H9 (cell line): ENCODE results near the gene FNDC3B. TPM values are rescaled to one million over a fixed set of nuclear protein-coding genes. Genes with fewer than 3 reads are reported as not detected.
A peak's percentile ranks its signal among the peaks of the same experiment; 100 is the strongest.

Experiments used
- DNase-seq: peaks from one replicate; pipeline ENCODE4 v3.0.0-alpha.2; 2017
- H2AFZ ChIP-seq: one replicate; pipeline ENCODE4 v1.6.1; 2013; ENCODE audit warnings: mild to moderate bottlenecking, low read length, control low read depth, moderate library complexity
- H2AK5ac ChIP-seq: 2 replicates; pipeline ENCODE4 v1.6.1; 2013; ENCODE audit warnings: low read length, control low read depth, mixed read lengths; ENCODE audit not compliant: insufficient read length
- H2BK120ac ChIP-seq: one replicate; pipeline ENCODE4 v1.6.1; 2013; ENCODE audit warnings: low read depth, mild to moderate bottlenecking, low read length, control low read depth, inconsistent platforms; ENCODE audit not compliant: poor library complexity, severe bottlenecking
- H2BK12ac ChIP-seq: 2 replicates; pipeline ENCODE4 v1.6.1; 2013; ENCODE audit warnings: low read length, control low read depth, mixed read lengths, low read depth; ENCODE audit not compliant: insufficient read length
- H2BK15ac ChIP-seq: 2 replicates; pipeline ENCODE4 v1.6.1; 2013; ENCODE audit warnings: low read depth, low read length, control low read depth
- H2BK20ac ChIP-seq: one replicate; pipeline ENCODE4 v1.6.1; 2013; ENCODE audit warnings: low read depth, mild to moderate bottlenecking, low read length, control low read depth, inconsistent platforms; ENCODE audit not compliant: poor library complexity, severe bottlenecking
- H2BK5ac ChIP-seq: 2 replicates; pipeline ENCODE4 v1.6.1; 2013; ENCODE audit warnings: low read length, control low read depth, mixed read lengths; ENCODE audit not compliant: insufficient read length
- H3K14ac ChIP-seq: 2 replicates; pipeline ENCODE4 v1.6.1; 2013; ENCODE audit warnings: low read length, control low read depth; ENCODE audit not compliant: insufficient read depth
- H3K18ac ChIP-seq: 2 replicates; pipeline ENCODE4 v1.6.1; 2013; ENCODE audit warnings: low read depth, mild to moderate bottlenecking, mixed read lengths, low read length, control low read depth; ENCODE audit not compliant: insufficient read length
- H3K23ac ChIP-seq: 2 replicates; pipeline ENCODE4 v1.6.1; 2013; ENCODE audit warnings: low read length, control low read depth, mixed read lengths, low read depth; ENCODE audit not compliant: insufficient read length
- H3K23me2 ChIP-seq: 2 replicates; pipeline ENCODE4 v1.6.1; 2013; ENCODE audit warnings: low read depth, mild to moderate bottlenecking, mixed read lengths, low read length, control low read depth; ENCODE audit not compliant: insufficient read length, poor library complexity, severe bottlenecking
- H3K27ac ChIP-seq: 2 replicates; pipeline ENCODE4 v1.5.1; 2013; ENCODE audit warnings: low read length, control low read depth, mixed read lengths, low read depth; ENCODE audit not compliant: insufficient read length
- H3K27me3 ChIP-seq: 2 replicates; pipeline ENCODE4 v1.6.1; 2013; ENCODE audit warnings: low read length, control low read depth, inconsistent platforms; ENCODE audit not compliant: insufficient read depth
- H3K4ac ChIP-seq: 2 replicates; pipeline ENCODE4 v1.6.1; 2013; ENCODE audit warnings: low read depth, mild to moderate bottlenecking, control low read depth, inconsistent platforms, low read length, moderate library complexity
- H3K4me1 ChIP-seq: 2 replicates; pipeline ENCODE4 v1.6.1; 2013; ENCODE audit warnings: low read length, control low read depth, inconsistent platforms; ENCODE audit not compliant: insufficient read depth
- H3K4me2 ChIP-seq: 2 replicates; pipeline ENCODE4 v1.6.1; 2013; ENCODE audit warnings: low read length, control low read depth, mixed read lengths; ENCODE audit not compliant: insufficient read length, insufficient read depth
- H3K56ac ChIP-seq: 2 replicates; pipeline ENCODE4 v1.6.1; 2013; ENCODE audit warnings: low read depth, mild to moderate bottlenecking, mixed read lengths, low read length, control low read depth; ENCODE audit not compliant: insufficient read length
- H3K79me1 ChIP-seq: 2 replicates; pipeline ENCODE4 v1.6.1; 2013; ENCODE audit warnings: low read depth, mild to moderate bottlenecking, moderate library complexity, low read length, control low read depth, inconsistent platforms; ENCODE audit not compliant: insufficient read depth, poor library complexity, severe bottlenecking
- H3K79me2 ChIP-seq: 2 replicates; pipeline ENCODE4 v1.6.1; 2013; ENCODE audit warnings: low read length, control low read depth, inconsistent platforms; ENCODE audit not compliant: insufficient read depth
- H3K9ac ChIP-seq: 2 replicates; pipeline ENCODE4 v1.6.1; 2013; ENCODE audit warnings: low read length, control low read depth, mixed read lengths; ENCODE audit not compliant: insufficient read length; ENCODE audit errors: extremely low read depth
- H3K9me3 ChIP-seq: one replicate; pipeline ENCODE4 v1.6.1; 2013; ENCODE audit warnings: low read depth, low read length, inconsistent platforms; ENCODE audit not compliant: control insufficient read depth
- H3T11ph ChIP-seq: one replicate; pipeline ENCODE4 v1.6.1; 2013; ENCODE audit warnings: mild to moderate bottlenecking, low read length, control low read depth, inconsistent platforms
- H4K20me1 ChIP-seq: one replicate; pipeline ENCODE4 v1.6.1; 2013; ENCODE audit not compliant: control insufficient read depth, insufficient read length, insufficient read depth
- H4K5ac ChIP-seq: 2 replicates; pipeline ENCODE4 v1.6.1; 2013; ENCODE audit warnings: low read depth, mild to moderate bottlenecking, mixed read lengths, low read length, control low read depth; ENCODE audit not compliant: insufficient read length
- H4K8ac ChIP-seq: replicated peaks from 2 replicates; pipeline ENCODE4 v1.6.1; 2013; ENCODE audit warnings: low read length, control low read depth, mixed read lengths, low read depth; ENCODE audit not compliant: insufficient read length
- H4K91ac ChIP-seq: 2 replicates; pipeline ENCODE4 v1.6.1; 2013; ENCODE audit warnings: low read depth, mild to moderate bottlenecking, moderate library complexity, mixed read lengths, low read length, control low read depth; ENCODE audit not compliant: insufficient read length
- H3K27ac Mint-ChIP-seq, 3 experiments: 2 replicates in 2 of 3; 3 replicates in 1 of 3; pipeline ENCODE4 v1.8.0; 2020 to 2021; ENCODE audit warnings: mixed read lengths in 3 of 3, mild to moderate bottlenecking in 1 of 3, moderate library complexity in 1 of 3
- H3K27me3 Mint-ChIP-seq: 2 replicates; pipeline ENCODE4 v1.8.0; 2021; ENCODE audit warnings: low read depth, mild to moderate bottlenecking, moderate library complexity, mixed read lengths
- H3K36me3 Mint-ChIP-seq, 3 experiments: 2 replicates in 2 of 3; 3 replicates in 1 of 3; pipeline ENCODE4 v1.8.0; 2020 to 2021; ENCODE audit warnings: low read depth in 3 of 3, mixed read lengths in 3 of 3; ENCODE audit not compliant: insufficient read depth in 1 of 3
- H3K4me1 Mint-ChIP-seq, 2 experiments: 2 replicates each; pipeline ENCODE4 v1.8.0; 2020; ENCODE audit warnings: mixed read lengths in 2 of 2
- H3K4me3 Mint-ChIP-seq, 2 experiments: 2 replicates in 1 of 2; 3 replicates in 1 of 2; pipeline ENCODE4 v1.8.0; 2020 to 2021; ENCODE audit warnings: mild to moderate bottlenecking in 2 of 2, mixed read lengths in 2 of 2, moderate library complexity in 1 of 2
- H3K9me3 Mint-ChIP-seq, 2 experiments: 2 replicates in 1 of 2; 3 replicates in 1 of 2; pipeline ENCODE4 v1.8.0; 2020; ENCODE audit warnings: mild to moderate bottlenecking in 2 of 2, mixed read lengths in 2 of 2, moderate library complexity in 1 of 2
- WGBS: extraction: QIAGEN DNeasy Blood & Tissue Kit; methylation state at CpG from one replicate; pipeline ENCODE4 v1.1.7; 2013; ENCODE audit warnings: missing lambda C conversion rate, low lambda C conversion rate, mixed read lengths; ENCODE audit not compliant: insufficient read length; ENCODE audit errors: extremely low coverage; 5-methylcytosine and 5-hydroxymethylcytosine counted together
- total RNA-seq: library from RNA; stranded (reverse); gene quantifications from 2 replicates; pipeline ENCODE4 v1.2.1, GENCODE V29; 2021
- TF ChIP-seq, protein P1 (sequence below): fragments of 200-600 bp; sonication (generic); conservative IDR thresholded peaks from 3 replicates; pipeline ENCODE4 v1.8.0; 2021; ENCODE audit warnings: antibody characterized with exemption, mild to moderate bottlenecking

The FNDC3B gene
- total RNA-seq, 1 experiment from 2014 or later = 43.8 TPM

DNA sequence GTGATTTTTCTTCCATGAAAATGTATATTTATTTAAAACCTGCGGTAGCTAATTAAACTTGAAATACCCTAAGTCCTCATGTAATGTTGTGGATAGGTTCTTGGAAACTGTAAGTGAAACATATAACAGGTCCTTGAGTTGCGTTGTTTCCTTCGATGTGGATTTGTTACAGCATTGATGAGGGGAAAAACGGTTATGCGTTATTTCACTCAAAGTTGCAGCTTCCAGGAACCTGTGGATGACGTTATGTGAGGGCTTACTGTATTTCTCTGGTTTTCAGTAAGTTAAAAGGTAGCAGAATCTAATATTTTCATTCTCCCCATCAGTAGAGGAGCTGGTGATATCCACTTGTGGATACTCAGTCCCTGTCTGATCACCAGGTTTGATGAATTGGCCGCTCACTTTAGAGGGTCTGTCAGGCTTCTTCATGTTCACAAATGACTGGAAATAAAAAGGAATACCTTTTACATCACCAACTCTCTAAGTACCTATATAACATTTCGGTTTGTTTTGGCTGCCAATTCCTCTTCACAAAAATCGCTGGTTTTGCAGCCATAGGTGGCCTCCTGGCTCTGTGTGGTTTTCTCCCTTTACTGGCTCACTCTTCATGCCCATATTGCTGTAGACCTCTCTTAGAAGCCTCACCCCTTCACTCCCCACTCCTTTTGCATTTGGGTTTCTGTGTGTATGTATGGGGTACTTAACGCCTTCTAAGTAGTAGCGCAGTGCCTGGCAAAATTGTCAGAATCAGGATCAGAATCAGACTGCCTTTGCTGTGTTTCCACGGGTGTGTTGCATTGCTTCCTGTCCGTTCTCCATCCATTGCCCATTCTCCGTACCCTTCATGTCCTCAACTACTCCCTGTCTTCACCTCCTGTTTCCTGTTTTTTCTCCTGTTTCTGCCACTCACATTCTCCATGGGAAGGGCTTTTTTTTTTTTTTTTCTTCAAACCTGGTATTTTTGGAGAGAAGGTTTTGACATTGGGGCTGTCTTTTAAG is 112.6 kb downstream of the FNDC3B start:
- TF ChIP-seq, protein P1, sequence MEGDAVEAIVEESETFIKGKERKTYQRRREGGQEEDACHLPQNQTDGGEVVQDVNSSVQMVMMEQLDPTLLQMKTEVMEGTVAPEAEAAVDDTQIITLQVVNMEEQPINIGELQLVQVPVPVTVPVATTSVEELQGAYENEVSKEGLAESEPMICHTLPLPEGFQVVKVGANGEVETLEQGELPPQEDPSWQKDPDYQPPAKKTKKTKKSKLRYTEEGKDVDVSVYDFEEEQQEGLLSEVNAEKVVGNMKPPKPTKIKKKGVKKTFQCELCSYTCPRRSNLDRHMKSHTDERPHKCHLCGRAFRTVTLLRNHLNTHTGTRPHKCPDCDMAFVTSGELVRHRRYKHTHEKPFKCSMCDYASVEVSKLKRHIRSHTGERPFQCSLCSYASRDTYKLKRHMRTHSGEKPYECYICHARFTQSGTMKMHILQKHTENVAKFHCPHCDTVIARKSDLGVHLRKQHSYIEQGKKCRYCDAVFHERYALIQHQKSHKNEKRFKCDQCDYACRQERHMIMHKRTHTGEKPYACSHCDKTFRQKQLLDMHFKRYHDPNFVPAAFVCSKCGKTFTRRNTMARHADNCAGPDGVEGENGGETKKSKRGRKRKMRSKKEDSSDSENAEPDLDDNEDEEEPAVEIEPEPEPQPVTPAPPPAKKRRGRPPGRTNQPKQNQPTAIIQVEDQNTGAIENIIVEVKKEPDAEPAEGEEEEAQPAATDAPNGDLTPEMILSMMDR = no peak
- Histone ChIP-seq H3K9ac (no peak overlapping the region), H2AK5ac (no peak overlapping the region), H3K79me1 (no peaks in the 10 kb centered on the region), H3K18ac (no peak overlapping the region), H3K4ac (no peak overlapping the region), H2BK15ac (no peak overlapping the region), H3K4me2 (no peak overlapping the region), H3T11ph (no peak overlapping the region), H4K20me1 (no peaks in the 10 kb centered on the region), H3K14ac (peak overlapping the region; percentile 63; the same call in 1 of the 2 replicates), H3K23ac (no peak overlapping the region), H2BK5ac (no peak overlapping the region), H2BK120ac (no peak overlapping the region), H3K23me2 (no peaks in the 10 kb centered on the region), H3K27ac (peak overlapping the region; percentile 40), H3K27me3 (no peaks in the 10 kb centered on the region), H4K91ac (no peak overlapping the region), H3K9me3 (no peaks in the 10 kb centered on the region), H2AFZ (no peak overlapping the region), H3K4me1 (peaks cover 25% of the 10 kb centered on the region), H2BK12ac (no peak overlapping the region), H2BK20ac (no peak overlapping the region), H3K79me2 (peaks cover 8% of the 10 kb centered on the region; the same call in 1 of the 2 replicates), H4K8ac (no peak overlapping the region), H3K56ac (no peak overlapping the region), H4K5ac (no peak overlapping the region)
- no peak overlapping the region for H3K4me3 Mint-ChIP-seq
- no peak for DNase-seq
- peak overlapping the region; percentile 80 to 89 (median 82) for H3K27ac Mint-ChIP-seq
- no peaks in the 10 kb centered on the region for H3K9me3 Mint-ChIP-seq
- peaks cover 0 to under 1% (median 0%) of the 10 kb centered on the region in 3 experiments; a peak in 2 of 7 replicates for H3K36me3 Mint-ChIP-seq
- no CpG with 5 or more reads among the region's 14 CpGs for WGBS
- no peaks in the 10 kb centered on the region for H3K27me3 Mint-ChIP-seq
- H3K4me1 Mint-ChIP-seq = peaks cover 70% of the 10 kb centered on the region in 2 experiments
